ENCODE measurements around the gene CTDP1. TPM values are rescaled to one million over a fixed set of nuclear protein-coding genes. Genes with fewer than 3 reads are reported as not detected.

CTDP1 gene
- total RNA-seq, 2 experiments from 2014 or later, result 28.0 to 29.1 TPM

- intact Hi-C loops (cut with micrococcal nuclease), result no loop called here
- DNase-seq, result no peak
- Mint-ChIP-seq H3K36me3 (ENCODE audit: low read depth) (peaks cover 23% of the 10 kb centered on the region), H3K4me1 (ENCODE audit: low read depth) (peaks cover 4% of the 10 kb centered on the region), H3K4me3 (no peak overlapping the region), H3K27ac (no peak overlapping the region), H3K27me3 (ENCODE audit: low read depth) (no peaks in the 10 kb centered on the region), H3K9me3 (no peaks in the 10 kb centered on the region)
- CTCF ChIA-PET, result no interaction called here
These were observed 19.2 kb downstream of the CTDP1 start for GRCh38 chr18:79698668-79699335.

GRCh38 chr18:79699653-79700052, 20.1 kb downstream of the CTDP1 start:
- H3K27ac Mint-ChIP-seq, result no peak overlapping the region
- CTCF ChIA-PET, result no interaction called here
- no peak overlapping the region for H3K4me3 Mint-ChIP-seq
- DNase-seq, result no peak
- H3K9me3 Mint-ChIP-seq, result no peaks in the 10 kb centered on the region
- H3K36me3 Mint-ChIP-seq (ENCODE audit: low read depth), result peaks cover 27% of the 10 kb centered on the region
- intact Hi-C loops (cut with micrococcal nuclease), result no loop called here
- H3K27me3 Mint-ChIP-seq (ENCODE audit: low read depth), result no peaks in the 10 kb centered on the region
- H3K4me1 Mint-ChIP-seq (ENCODE audit: low read depth), result peaks cover 2% of the 10 kb centered on the region

GRCh38 chr18:79702906-79703305, 23.3 kb downstream of the CTDP1 start:
- Mint-ChIP-seq H3K9me3 (no peaks in the 10 kb centered on the region), H3K4me3 (no peak overlapping the region), H3K27me3 (ENCODE audit: low read depth) (no peaks in the 10 kb centered on the region), H3K4me1 (ENCODE audit: low read depth) (no peaks in the 10 kb centered on the region), H3K27ac (no peak overlapping the region), H3K36me3 (ENCODE audit: low read depth) (peaks cover 36% of the 10 kb centered on the region)
- CTCF ChIA-PET, result interaction anchor here (0.6 to 0.8 kb wide), 2 partner anchors 19 to 123 kb away, joined by 3 read pairs; no protein-coding TSS in a partner anchor
- no peak for DNase-seq
- intact Hi-C loops (cut with micrococcal nuclease), result no loop called here

- H3K4me1 Mint-ChIP-seq (ENCODE audit: low read depth), result no peaks in the 10 kb centered on the region
- intact Hi-C loops (cut with micrococcal nuclease), result no loop called here
These were observed 25.0 kb downstream of the CTDP1 start for GRCh38 chr18:79704631-79705030.

GRCh38 chr18:79705272-79705671, 25.7 kb downstream of the CTDP1 start:
- CTCF ChIA-PET, result no interaction called here
- peaks cover 29% of the 10 kb centered on the region for H3K36me3 Mint-ChIP-seq (ENCODE audit: low read depth)
- H3K4me1 Mint-ChIP-seq (ENCODE audit: low read depth), result no peaks in the 10 kb centered on the region

More at GRCh38 chr18:79704631-79705030, 25.0 kb downstream of the CTDP1 start:
- CTCF ChIA-PET, result no interaction called here
- no peak for DNase-seq
- H3K27ac Mint-ChIP-seq, result no peak overlapping the region
- no peaks in the 10 kb centered on the region for H3K9me3 Mint-ChIP-seq
- H3K4me3 Mint-ChIP-seq, result no peak overlapping the region
- H3K36me3 Mint-ChIP-seq (ENCODE audit: low read depth), result peaks cover 31% of the 10 kb centered on the region
- no peaks in the 10 kb centered on the region for H3K27me3 Mint-ChIP-seq (ENCODE audit: low read depth)

GRCh38 chr18:79706006-79706405, 26.4 kb downstream of the CTDP1 start:
- H3K4me1 Mint-ChIP-seq (ENCODE audit: low read depth), result no peaks in the 10 kb centered on the region
- H3K27ac Mint-ChIP-seq, result no peak overlapping the region
- CTCF ChIA-PET, result no interaction called here
- intact Hi-C loops (cut with micrococcal nuclease), result no loop called here
- peaks cover 28% of the 10 kb centered on the region for H3K36me3 Mint-ChIP-seq (ENCODE audit: low read depth)
- no peak overlapping the region for H3K4me3 Mint-ChIP-seq
- no peaks in the 10 kb centered on the region for H3K9me3 Mint-ChIP-seq
- H3K27me3 Mint-ChIP-seq (ENCODE audit: low read depth), result no peaks in the 10 kb centered on the region
- no peak for DNase-seq

More at GRCh38 chr18:79705272-79705671, 25.7 kb downstream of the CTDP1 start:
- intact Hi-C loops (cut with micrococcal nuclease), result no loop called here
- H3K9me3 Mint-ChIP-seq, result no peaks in the 10 kb centered on the region
- no peak for DNase-seq
- H3K27me3 Mint-ChIP-seq (ENCODE audit: low read depth), result no peaks in the 10 kb centered on the region
- H3K27ac Mint-ChIP-seq, result no peak overlapping the region
- H3K4me3 Mint-ChIP-seq, result no peak overlapping the region

- H3K4me1 Mint-ChIP-seq (ENCODE audit: low read depth), result no peaks in the 10 kb centered on the region
- CTCF ChIA-PET, result no interaction called here
- intact Hi-C loops (cut with micrococcal nuclease), result no loop called here
- DNase-seq, result no peak
- peaks cover 27% of the 10 kb centered on the region for H3K36me3 Mint-ChIP-seq (ENCODE audit: low read depth)
- H3K9me3 Mint-ChIP-seq, result no peaks in the 10 kb centered on the region
- H3K27me3 Mint-ChIP-seq (ENCODE audit: low read depth), result no peaks in the 10 kb centered on the region
- H3K27ac Mint-ChIP-seq, result no peak overlapping the region
- H3K4me3 Mint-ChIP-seq, result no peak overlapping the region
These were observed 27.1 kb downstream of the CTDP1 start for GRCh38 chr18:79706658-79707057.

- intact Hi-C loops (cut with micrococcal nuclease), result no loop called here
- Mint-ChIP-seq H3K36me3 (ENCODE audit: low read depth) (peaks cover 24% of the 10 kb centered on the region), H3K27ac (no peak overlapping the region), H3K9me3 (no peaks in the 10 kb centered on the region), H3K27me3 (ENCODE audit: low read depth) (no peaks in the 10 kb centered on the region), H3K4me1 (ENCODE audit: low read depth) (no peaks in the 10 kb centered on the region), H3K4me3 (no peak overlapping the region)
- DNase-seq, result no peak
- CTCF ChIA-PET, result interaction anchor here (0.7 kb wide), 1 partner anchor 98 kb away, joined by 4 read pairs; no protein-coding TSS in a partner anchor
These were observed 27.6 kb downstream of the CTDP1 start for GRCh38 chr18:79707239-79707638.

- Mint-ChIP-seq H3K36me3 (ENCODE audit: low read depth) (peaks cover 24% of the 10 kb centered on the region), H3K27ac (no peak overlapping the region), H3K4me1 (ENCODE audit: low read depth) (no peaks in the 10 kb centered on the region), H3K9me3 (no peaks in the 10 kb centered on the region), H3K27me3 (ENCODE audit: low read depth) (no peaks in the 10 kb centered on the region), H3K4me3 (no peak overlapping the region)
- intact Hi-C loops (cut with micrococcal nuclease), result no loop called here
- no peak for DNase-seq
- CTCF ChIA-PET, result interaction anchor here (0.7 kb wide), 1 partner anchor 98 kb away, joined by 4 read pairs; no protein-coding TSS in a partner anchor
These were observed 28.1 kb downstream of the CTDP1 start for GRCh38 chr18:79707671-79708070.

- H3K27me3 Mint-ChIP-seq (ENCODE audit: low read depth), result no peaks in the 10 kb centered on the region
- no peaks in the 10 kb centered on the region for H3K4me1 Mint-ChIP-seq (ENCODE audit: low read depth)
- H3K4me3 Mint-ChIP-seq, result no peak overlapping the region
- H3K27ac Mint-ChIP-seq, result no peak overlapping the region
- H3K36me3 Mint-ChIP-seq (ENCODE audit: low read depth), result peaks cover 29% of the 10 kb centered on the region
- CTCF ChIA-PET, result no interaction called here
- DNase-seq, result no peak
- intact Hi-C loops (cut with micrococcal nuclease), result no loop called here
- no peaks in the 10 kb centered on the region for H3K9me3 Mint-ChIP-seq
These were observed 28.8 kb downstream of the CTDP1 start for GRCh38 chr18:79708412-79708811.

- Mint-ChIP-seq H3K4me1 (ENCODE audit: low read depth) (no peaks in the 10 kb centered on the region), H3K9me3 (no peaks in the 10 kb centered on the region), H3K4me3 (no peak overlapping the region), H3K36me3 (ENCODE audit: low read depth) (peaks cover 18% of the 10 kb centered on the region), H3K27ac (peak overlapping the region; percentile 50), H3K27me3 (ENCODE audit: low read depth) (no peaks in the 10 kb centered on the region)
- intact Hi-C loops (cut with micrococcal nuclease), result no loop called here
- CTCF ChIA-PET, result no interaction called here
- DNase-seq, result no peak
These were observed 32.7 kb downstream of the CTDP1 start for GRCh38 chr18:79712206-79712857.

GRCh38 chr18:79713341-79713740, 33.7 kb downstream of the CTDP1 start:
- no peaks in the 10 kb centered on the region for H3K9me3 Mint-ChIP-seq
- no peak for DNase-seq
- CTCF ChIA-PET, result no interaction called here
- intact Hi-C loops (cut with micrococcal nuclease), result no loop called here
- H3K27ac Mint-ChIP-seq, result peak overlapping the region; percentile 9
- no peaks in the 10 kb centered on the region for H3K4me1 Mint-ChIP-seq (ENCODE audit: low read depth)
- H3K27me3 Mint-ChIP-seq (ENCODE audit: low read depth), result no peaks in the 10 kb centered on the region
- H3K36me3 Mint-ChIP-seq (ENCODE audit: low read depth), result peaks cover 21% of the 10 kb centered on the region
- no peak overlapping the region for H3K4me3 Mint-ChIP-seq

Measured in activated naive CD4-positive, alpha-beta T cell treated with anti-CD3 and anti-CD28 coated beads for 36 hours (primary cell).